Lower leg skin (tissue), 3 donors: ENCODE data around the gene PARG.
"Not testable (repeated sequence)": the region's sequence is repeated elsewhere in the genome, so short reads cannot be mapped to it uniquely, and the experiment has no call there.

Experiments
- CTCF ChIP-seq, 3 donors: fragments of 450-650 bp; IDR thresholded peaks; one replicate each; pipeline ENCODE4 v1.5.1; 2016; ENCODE audit warnings: antibody characterized with exemption in 3 of 3, mild to moderate bottlenecking in 3 of 3, moderate library complexity in 2 of 3
- POLR2A ChIP-seq, 2 donors: fragments of 450-650 bp; IDR thresholded peaks; one replicate each; pipeline ENCODE4 v1.6.1; 2016 to 2017; ENCODE audit warnings: antibody characterized with exemption in 2 of 2, mild to moderate bottlenecking in 1 of 2, moderate library complexity in 1 of 2

GRCh38 chr10:49884739-49885331 lies 57.0 kb downstream of the PARG start:
- TF ChIP-seq CTCF, POLR2A (IDR thresholded peaks at IDR 0.05): not testable (repeated sequence)
